ENCODE measurements around the gene RCOR1.

The RCOR1 gene

DNA sequence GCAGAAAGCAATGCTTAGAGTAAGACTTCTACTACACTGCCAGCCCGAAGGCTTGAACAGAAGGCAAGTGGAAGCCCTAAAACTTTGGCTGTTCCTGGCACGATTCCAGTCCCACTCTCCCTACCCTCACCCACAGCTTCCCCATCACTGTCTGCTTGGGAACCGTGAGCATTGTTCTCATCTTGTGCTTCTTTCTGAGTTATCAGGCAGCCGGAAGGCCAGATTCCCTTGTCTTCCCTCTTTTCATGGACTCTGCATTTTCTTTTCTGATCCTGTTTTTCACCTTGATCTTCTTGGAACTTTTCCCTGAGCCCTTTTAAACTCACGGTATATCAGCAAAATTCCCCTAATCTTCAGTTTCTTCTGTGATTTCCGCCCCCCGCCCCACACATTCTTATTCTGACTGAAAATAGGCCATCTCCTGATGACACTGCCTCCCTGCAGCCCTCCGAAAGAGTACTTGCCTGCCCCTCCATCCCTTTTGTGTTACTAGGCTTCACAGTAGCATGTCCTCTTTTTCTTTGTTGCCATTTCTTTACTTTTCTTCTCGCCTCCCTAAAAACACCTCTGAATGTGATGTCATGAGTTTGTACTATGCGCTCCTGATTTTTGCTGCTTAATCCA is 29.9 kb downstream of the RCOR1 start:
- TF ChIP-seq, protein P1, sequence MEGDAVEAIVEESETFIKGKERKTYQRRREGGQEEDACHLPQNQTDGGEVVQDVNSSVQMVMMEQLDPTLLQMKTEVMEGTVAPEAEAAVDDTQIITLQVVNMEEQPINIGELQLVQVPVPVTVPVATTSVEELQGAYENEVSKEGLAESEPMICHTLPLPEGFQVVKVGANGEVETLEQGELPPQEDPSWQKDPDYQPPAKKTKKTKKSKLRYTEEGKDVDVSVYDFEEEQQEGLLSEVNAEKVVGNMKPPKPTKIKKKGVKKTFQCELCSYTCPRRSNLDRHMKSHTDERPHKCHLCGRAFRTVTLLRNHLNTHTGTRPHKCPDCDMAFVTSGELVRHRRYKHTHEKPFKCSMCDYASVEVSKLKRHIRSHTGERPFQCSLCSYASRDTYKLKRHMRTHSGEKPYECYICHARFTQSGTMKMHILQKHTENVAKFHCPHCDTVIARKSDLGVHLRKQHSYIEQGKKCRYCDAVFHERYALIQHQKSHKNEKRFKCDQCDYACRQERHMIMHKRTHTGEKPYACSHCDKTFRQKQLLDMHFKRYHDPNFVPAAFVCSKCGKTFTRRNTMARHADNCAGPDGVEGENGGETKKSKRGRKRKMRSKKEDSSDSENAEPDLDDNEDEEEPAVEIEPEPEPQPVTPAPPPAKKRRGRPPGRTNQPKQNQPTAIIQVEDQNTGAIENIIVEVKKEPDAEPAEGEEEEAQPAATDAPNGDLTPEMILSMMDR (conservative IDR thresholded peaks at IDR 0.05; ENCODE audit: low read depth, low read length), result no peak

DNA sequence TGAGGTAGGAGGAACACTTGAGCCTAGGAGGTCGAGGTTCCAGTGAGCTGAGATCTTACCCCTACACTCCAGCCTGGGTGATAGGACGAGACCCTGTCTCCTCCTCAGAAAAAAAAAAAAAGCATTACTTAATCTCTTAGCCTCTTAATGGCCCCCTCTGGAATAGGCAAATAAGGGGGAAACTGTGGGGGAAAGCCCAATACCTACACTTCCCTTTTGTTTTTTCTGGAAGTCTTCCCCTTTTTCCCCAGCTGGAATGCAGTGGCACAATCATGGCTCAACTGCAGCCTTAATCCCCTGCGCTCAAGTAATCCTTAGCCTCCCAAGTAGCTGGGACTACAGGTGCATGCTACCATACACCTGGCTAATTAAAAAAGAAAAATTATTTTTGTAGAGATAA is 32.2 kb downstream of the RCOR1 start:
- Histone ChIP-seq H3K36me3 (ENCODE audit: insufficient read depth) (no peaks in the 10 kb centered on the region), H3K27me3 (ENCODE audit: insufficient read depth, low read depth) (no peaks in the 10 kb centered on the region), H3K4me1 (ENCODE audit: low read depth, poor library complexity, severe bottlenecking) (peaks cover 8% of the 10 kb centered on the region), H2AFZ (ENCODE audit: low read depth) (no peak overlapping the region), H3K4me2 (no peak overlapping the region), H3K27ac (no peak overlapping the region), H3K9ac (no peak overlapping the region), H4K20me1 (ENCODE audit: insufficient read depth) (no peaks in the 10 kb centered on the region), H3K4me3 (IDR thresholded peaks at IDR 0.05; ENCODE audit: insufficient read depth, low read depth, low read length) (no peak overlapping the region), H3K79me2 (ENCODE audit: insufficient read depth, low read depth) (0 out of 2 replicates have a peak, but pooled peaks cover 8% of the 10 kb centered on the region)
- TF ChIP-seq, protein P1 (conservative IDR thresholded peaks at IDR 0.05; ENCODE audit: low read depth, low read length), result no peak

More for the DNA sequence above, 29.9 kb downstream of the RCOR1 start:
- Histone ChIP-seq H3K36me3 (ENCODE audit: insufficient read depth) (no peaks in the 10 kb centered on the region), H3K4me3 (IDR thresholded peaks at IDR 0.05; ENCODE audit: insufficient read depth, low read depth, low read length) (no peak overlapping the region), H3K27me3 (ENCODE audit: insufficient read depth, low read depth) (no peaks in the 10 kb centered on the region), H3K4me2 (no peak overlapping the region), H3K79me2 (ENCODE audit: insufficient read depth, low read depth) (peaks cover 8% of the 10 kb centered on the region; the same call in 1 of the 2 replicates), H2AFZ (ENCODE audit: low read depth) (no peak overlapping the region), H3K4me1 (ENCODE audit: low read depth, poor library complexity, severe bottlenecking) (no peaks in the 10 kb centered on the region), H3K27ac (no peak overlapping the region), H3K9ac (no peak overlapping the region), H4K20me1 (ENCODE audit: insufficient read depth) (no peaks in the 10 kb centered on the region)

- H3K79me2 ChIP-seq (ENCODE audit: insufficient read depth, low read depth), result 0 out of 2 replicates have a peak, but pooled peaks cover 8% of the 10 kb centered on the region
- H3K4me2 ChIP-seq, result no peak overlapping the region
- H4K20me1 ChIP-seq (ENCODE audit: insufficient read depth), result no peaks in the 10 kb centered on the region
- no peak overlapping the region for H3K27ac ChIP-seq
- no peak overlapping the region for H3K4me3 ChIP-seq (IDR thresholded peaks at IDR 0.05; ENCODE audit: insufficient read depth, low read depth, low read length)
- no peaks in the 10 kb centered on the region for H3K36me3 ChIP-seq (ENCODE audit: insufficient read depth)
- TF ChIP-seq, protein P1 (conservative IDR thresholded peaks at IDR 0.05; ENCODE audit: low read depth, low read length), result no peak
- H3K4me1 ChIP-seq (ENCODE audit: low read depth, poor library complexity, severe bottlenecking), result peaks cover 13% of the 10 kb centered on the region
- H2AFZ ChIP-seq (ENCODE audit: low read depth), result no peak overlapping the region
- H3K9ac ChIP-seq, result no peak overlapping the region
- H3K27me3 ChIP-seq (ENCODE audit: insufficient read depth, low read depth), result no peaks in the 10 kb centered on the region
Measured at GRCh38 chr14:102625564-102626296, 33.3 kb downstream of the RCOR1 start.

- Histone ChIP-seq H3K79me2 (ENCODE audit: insufficient read depth, low read depth) (0 out of 2 replicates have a peak, but pooled peaks cover 8% of the 10 kb centered on the region), H3K4me2 (no peak overlapping the region), H3K27me3 (ENCODE audit: insufficient read depth, low read depth) (no peaks in the 10 kb centered on the region), H3K9ac (no peak overlapping the region), H3K36me3 (ENCODE audit: insufficient read depth) (no peaks in the 10 kb centered on the region), H4K20me1 (ENCODE audit: insufficient read depth) (no peaks in the 10 kb centered on the region), H3K4me3 (IDR thresholded peaks at IDR 0.05; ENCODE audit: insufficient read depth, low read depth, low read length) (no peak overlapping the region), H3K4me1 (ENCODE audit: low read depth, poor library complexity, severe bottlenecking) (peaks cover 13% of the 10 kb centered on the region), H2AFZ (ENCODE audit: low read depth) (no peak overlapping the region), H3K27ac (no peak overlapping the region)
- TF ChIP-seq, protein P1 (conservative IDR thresholded peaks at IDR 0.05; ENCODE audit: low read depth, low read length), result no peak
Measured at GRCh38 chr14:102626530-102626929, 34.1 kb downstream of the RCOR1 start.

All from KMS-11 (cell line).